ENCODE measurements around the gene A4GNT.
"Not testable (repeated sequence)": the region's sequence is repeated elsewhere in the genome, so short reads cannot be mapped to it uniquely, and the experiment has no call there.

A4GNT gene

DNA sequence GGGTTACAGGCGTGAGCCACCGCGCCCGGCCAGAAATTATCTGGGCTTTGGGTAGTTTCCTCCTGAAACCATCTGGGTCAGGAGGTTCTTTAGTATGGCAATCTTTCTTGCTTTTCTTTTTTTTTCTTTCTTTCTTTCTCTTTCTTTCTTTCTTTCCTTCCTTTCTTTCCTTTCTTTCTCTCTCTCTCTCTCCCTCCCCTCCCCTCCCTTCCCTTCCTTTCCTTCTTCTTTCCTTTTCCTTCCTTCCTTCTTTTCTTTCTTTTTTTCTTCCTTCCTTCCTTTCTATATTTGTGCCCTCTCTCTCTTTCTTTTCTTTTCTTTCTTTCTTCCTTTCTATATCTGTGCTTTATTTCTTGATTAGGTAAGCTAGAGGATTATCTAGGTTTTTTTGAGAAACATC, 25.6 kb upstream of the A4GNT start:
- TF ChIP-seq, protein P1, sequence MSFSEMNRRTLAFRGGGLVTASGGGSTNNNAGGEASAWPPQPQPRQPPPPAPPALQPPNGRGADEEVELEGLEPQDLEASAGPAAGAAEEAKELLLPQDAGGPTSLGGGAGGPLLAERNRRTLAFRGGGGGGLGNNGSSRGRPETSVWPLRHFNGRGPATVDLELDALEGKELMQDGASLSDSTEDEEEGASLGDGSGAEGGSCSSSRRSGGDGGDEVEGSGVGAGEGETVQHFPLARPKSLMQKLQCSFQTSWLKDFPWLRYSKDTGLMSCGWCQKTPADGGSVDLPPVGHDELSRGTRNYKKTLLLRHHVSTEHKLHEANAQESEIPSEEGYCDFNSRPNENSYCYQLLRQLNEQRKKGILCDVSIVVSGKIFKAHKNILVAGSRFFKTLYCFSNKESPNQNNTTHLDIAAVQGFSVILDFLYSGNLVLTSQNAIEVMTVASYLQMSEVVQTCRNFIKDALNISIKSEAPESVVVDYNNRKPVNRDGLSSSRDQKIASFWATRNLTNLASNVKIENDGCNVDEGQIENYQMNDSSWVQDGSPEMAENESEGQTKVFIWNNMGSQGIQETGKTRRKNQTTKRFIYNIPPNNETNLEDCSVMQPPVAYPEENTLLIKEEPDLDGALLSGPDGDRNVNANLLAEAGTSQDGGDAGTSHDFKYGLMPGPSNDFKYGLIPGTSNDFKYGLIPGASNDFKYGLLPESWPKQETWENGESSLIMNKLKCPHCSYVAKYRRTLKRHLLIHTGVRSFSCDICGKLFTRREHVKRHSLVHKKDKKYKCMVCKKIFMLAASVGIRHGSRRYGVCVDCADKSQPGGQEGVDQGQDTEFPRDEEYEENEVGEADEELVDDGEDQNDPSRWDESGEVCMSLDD (tag by site-specific recombination; IDR thresholded peaks at IDR 0.05), result no peak
- no peak for TF ChIP-seq KLF1 (tag by site-specific recombination; IDR thresholded peaks at IDR 0.05)
- no peak for TF ChIP-seq ZNF596 (tag by site-specific recombination; IDR thresholded peaks at IDR 0.05)
- TF ChIP-seq, protein P2, sequence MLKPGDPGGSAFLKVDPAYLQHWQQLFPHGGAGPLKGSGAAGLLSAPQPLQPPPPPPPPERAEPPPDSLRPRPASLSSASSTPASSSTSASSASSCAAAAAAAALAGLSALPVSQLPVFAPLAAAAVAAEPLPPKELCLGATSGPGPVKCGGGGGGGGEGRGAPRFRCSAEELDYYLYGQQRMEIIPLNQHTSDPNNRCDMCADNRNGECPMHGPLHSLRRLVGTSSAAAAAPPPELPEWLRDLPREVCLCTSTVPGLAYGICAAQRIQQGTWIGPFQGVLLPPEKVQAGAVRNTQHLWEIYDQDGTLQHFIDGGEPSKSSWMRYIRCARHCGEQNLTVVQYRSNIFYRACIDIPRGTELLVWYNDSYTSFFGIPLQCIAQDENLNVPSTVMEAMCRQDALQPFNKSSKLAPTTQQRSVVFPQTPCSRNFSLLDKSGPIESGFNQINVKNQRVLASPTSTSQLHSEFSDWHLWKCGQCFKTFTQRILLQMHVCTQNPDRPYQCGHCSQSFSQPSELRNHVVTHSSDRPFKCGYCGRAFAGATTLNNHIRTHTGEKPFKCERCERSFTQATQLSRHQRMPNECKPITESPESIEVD (tag by site-specific recombination; IDR thresholded peaks at IDR 0.05), result no peak
- TF ChIP-seq ZNF366 (tag by site-specific recombination; conservative IDR thresholded peaks at IDR 0.05), result peak; percentile 81
- no peak for TF ChIP-seq ZNF561 (tag by site-specific recombination; IDR thresholded peaks at IDR 0.05; ENCODE audit: borderline replicate concordance)
- TF ChIP-seq ZNF155 (tag by site-specific recombination; IDR thresholded peaks at IDR 0.05), result no peak
- TF ChIP-seq ZNF621 (tag by site-specific recombination; IDR thresholded peaks at IDR 0.05), result no peak
- Histone ChIP-seq H3K27ac (ENCODE audit: extremely low read depth, low read depth, low read length) (no peak overlapping the region), H3K4me1 (ENCODE audit: control insufficient read depth, insufficient read depth, low read length) (no peaks in the 10 kb centered on the region), H3K4me3 (ENCODE audit: low read depth, low read length) (no peak overlapping the region), H3K9me3 (ENCODE audit: control insufficient read depth, insufficient read depth, low read depth, low read length) (no peaks in the 10 kb centered on the region), H3K36me3 (ENCODE audit: control insufficient read depth in 2 of 2, insufficient read depth in 1 of 2, low read length in 2 of 2) (peaks cover 15 to 19% of the 10 kb centered on the region in 2 experiments)
- POLR2A ChIA-PET, result no interaction called here
- CTCF ChIA-PET, result no interaction called here

DNA sequence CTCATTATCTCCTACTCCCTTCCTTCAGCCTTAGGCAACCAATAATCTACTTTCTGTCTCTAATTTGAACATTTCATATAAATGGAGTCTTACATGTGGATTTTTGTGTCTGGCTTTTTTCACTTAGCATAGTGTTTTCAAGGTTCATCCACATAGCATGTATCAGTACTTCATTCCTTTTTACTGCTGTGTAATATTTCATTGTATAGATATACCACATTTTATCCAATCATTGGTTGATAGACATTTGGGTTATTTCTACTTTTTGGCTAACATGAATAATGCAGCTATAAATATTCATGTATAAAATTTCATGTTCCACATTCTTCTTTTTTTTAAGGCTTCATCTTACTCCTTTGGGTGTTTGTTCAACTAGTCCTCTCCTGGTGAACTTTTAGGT, 22.3 kb upstream of the A4GNT start:
- POLR2A ChIA-PET, result interaction anchor here (0.6 kb wide), 1 partner anchor 39 kb away, joined by 3 read pairs; no protein-coding TSS in a partner anchor
- CTCF ChIA-PET, result no interaction called here
- H3K9me3 ChIP-seq (ENCODE audit: control insufficient read depth, insufficient read depth, low read depth, low read length), result no peaks in the 10 kb centered on the region
- no peak overlapping the region for H3K4me3 ChIP-seq (ENCODE audit: low read depth, low read length)
- H3K36me3 ChIP-seq (ENCODE audit: control insufficient read depth in 2 of 2, insufficient read depth in 1 of 2, low read length in 2 of 2), result no peaks in the 10 kb centered on the region; a peak in 1 of 3 replicates
- H3K27ac ChIP-seq (ENCODE audit: extremely low read depth, low read depth, low read length), result no peak overlapping the region
- TF ChIP-seq ZNF621 (tag by site-specific recombination; IDR thresholded peaks at IDR 0.05) (no peak), ZNF146 (tag by site-specific recombination; IDR thresholded peaks at IDR 0.05) (peak; percentile 58)
- H3K4me1 ChIP-seq (ENCODE audit: control insufficient read depth, insufficient read depth, low read length), result no peaks in the 10 kb centered on the region

DNA sequence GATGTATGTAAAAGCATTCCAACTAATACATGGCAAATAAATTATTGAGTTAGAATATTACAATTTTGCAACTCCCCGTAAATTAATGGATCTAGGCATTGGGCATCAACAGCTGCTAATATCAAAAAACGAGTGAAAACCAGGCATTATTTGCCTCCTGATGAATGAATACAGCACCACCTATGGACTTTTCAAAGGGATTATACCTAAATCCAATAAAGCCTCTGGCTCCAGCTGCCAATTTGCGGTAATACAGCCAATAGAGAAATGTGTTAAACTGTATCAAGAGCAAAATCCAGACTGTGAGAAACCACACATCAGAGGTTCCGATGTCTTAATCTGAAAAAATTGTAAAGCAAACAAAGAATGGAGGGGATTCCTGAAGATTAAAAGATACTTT, 16.3 kb upstream of the A4GNT start:
- Histone ChIP-seq H3K9me3 (ENCODE audit: control insufficient read depth, insufficient read depth, low read depth, low read length) (no peaks in the 10 kb centered on the region), H3K4me1 (ENCODE audit: control insufficient read depth, insufficient read depth, low read length) (no peaks in the 10 kb centered on the region), H3K36me3 (ENCODE audit: control insufficient read depth in 2 of 2, insufficient read depth in 1 of 2, low read length in 2 of 2) (no peaks in the 10 kb centered on the region), H3K27ac (ENCODE audit: extremely low read depth, low read depth, low read length) (no peak overlapping the region), H3K4me3 (ENCODE audit: low read depth, low read length) (no peak overlapping the region)
- ChIA-PET CTCF (interaction anchor here (1.4 to 1.7 kb wide), 2 partner anchors 33 to 79 kb away, joined by 3 to 5 read pairs; partner anchors contain the start of gene DZIP1L), POLR2A (no interaction called here)
- no peak for TF ChIP-seq ZNF366 (tag by site-specific recombination; conservative IDR thresholded peaks at IDR 0.05)
- TF ChIP-seq, protein P3, sequence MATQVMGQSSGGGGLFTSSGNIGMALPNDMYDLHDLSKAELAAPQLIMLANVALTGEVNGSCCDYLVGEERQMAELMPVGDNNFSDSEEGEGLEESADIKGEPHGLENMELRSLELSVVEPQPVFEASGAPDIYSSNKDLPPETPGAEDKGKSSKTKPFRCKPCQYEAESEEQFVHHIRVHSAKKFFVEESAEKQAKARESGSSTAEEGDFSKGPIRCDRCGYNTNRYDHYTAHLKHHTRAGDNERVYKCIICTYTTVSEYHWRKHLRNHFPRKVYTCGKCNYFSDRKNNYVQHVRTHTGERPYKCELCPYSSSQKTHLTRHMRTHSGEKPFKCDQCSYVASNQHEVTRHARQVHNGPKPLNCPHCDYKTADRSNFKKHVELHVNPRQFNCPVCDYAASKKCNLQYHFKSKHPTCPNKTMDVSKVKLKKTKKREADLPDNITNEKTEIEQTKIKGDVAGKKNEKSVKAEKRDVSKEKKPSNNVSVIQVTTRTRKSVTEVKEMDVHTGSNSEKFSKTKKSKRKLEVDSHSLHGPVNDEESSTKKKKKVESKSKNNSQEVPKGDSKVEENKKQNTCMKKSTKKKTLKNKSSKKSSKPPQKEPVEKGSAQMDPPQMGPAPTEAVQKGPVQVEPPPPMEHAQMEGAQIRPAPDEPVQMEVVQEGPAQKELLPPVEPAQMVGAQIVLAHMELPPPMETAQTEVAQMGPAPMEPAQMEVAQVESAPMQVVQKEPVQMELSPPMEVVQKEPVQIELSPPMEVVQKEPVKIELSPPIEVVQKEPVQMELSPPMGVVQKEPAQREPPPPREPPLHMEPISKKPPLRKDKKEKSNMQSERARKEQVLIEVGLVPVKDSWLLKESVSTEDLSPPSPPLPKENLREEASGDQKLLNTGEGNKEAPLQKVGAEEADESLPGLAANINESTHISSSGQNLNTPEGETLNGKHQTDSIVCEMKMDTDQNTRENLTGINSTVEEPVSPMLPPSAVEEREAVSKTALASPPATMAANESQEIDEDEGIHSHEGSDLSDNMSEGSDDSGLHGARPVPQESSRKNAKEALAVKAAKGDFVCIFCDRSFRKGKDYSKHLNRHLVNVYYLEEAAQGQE (tag by site-specific recombination; IDR thresholded peaks at IDR 0.05), result no peak
- TF ChIP-seq, protein P4, sequence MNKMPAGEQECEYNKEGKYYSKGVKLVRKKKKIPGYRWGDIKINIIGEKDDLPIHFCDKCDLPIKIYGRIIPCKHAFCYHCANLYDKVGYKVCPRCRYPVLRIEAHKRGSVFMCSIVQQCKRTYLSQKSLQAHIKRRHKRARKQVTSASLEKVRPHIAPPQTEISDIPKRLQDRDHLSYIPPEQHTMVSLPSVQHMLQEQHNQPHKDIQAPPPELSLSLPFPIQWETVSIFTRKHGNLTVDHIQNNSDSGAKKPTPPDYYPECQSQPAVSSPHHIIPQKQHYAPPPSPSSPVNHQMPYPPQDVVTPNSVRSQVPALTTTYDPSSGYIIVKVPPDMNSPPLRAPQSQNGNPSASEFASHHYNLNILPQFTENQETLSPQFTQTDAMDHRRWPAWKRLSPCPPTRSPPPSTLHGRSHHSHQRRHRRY (tag by site-specific recombination; IDR thresholded peaks at IDR 0.05), result no peak
- no peak for TF ChIP-seq SALL2 (tag by site-specific recombination; IDR thresholded peaks at IDR 0.05; ENCODE audit: borderline replicate concordance)
- TF ChIP-seq BCL11A (tag by site-specific recombination; IDR thresholded peaks at IDR 0.05; ENCODE audit: low read depth), result no peak
- no peak for TF ChIP-seq ZNF530 (tag by site-specific recombination; IDR thresholded peaks at IDR 0.05; ENCODE audit: low read depth)
- TF ChIP-seq ZNF768 (tag by site-specific recombination; IDR thresholded peaks at IDR 0.05), result no peak
- TF ChIP-seq ZSCAN23 (tag by site-specific recombination; IDR thresholded peaks at IDR 0.05), result no peak

DNA sequence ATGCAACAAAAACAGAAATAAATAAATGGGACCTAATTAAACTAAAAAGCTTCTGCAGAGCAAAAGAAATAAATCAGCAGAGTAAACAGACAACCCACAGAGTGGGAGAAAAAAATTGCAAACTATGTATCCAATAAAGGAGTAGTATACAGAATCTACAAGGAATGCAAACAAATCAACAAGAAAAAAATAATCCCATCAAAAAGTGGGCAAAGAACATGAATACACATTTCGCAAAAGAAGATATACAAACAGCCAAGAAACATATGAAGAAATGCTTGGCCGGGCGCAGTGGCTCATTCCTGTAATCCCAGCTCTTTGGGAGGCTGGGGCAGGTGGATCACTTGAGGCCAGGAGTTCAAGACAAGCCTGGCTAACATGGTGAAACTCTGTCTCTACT, 10.0 kb upstream of the A4GNT start:
- CTCF ChIA-PET, result interaction anchor here (0.6 kb wide), 1 partner anchor 1729 kb away, joined by 3 read pairs; no protein-coding TSS in a partner anchor
- POLR2A ChIA-PET; H3K4me3 ChIP-seq (ENCODE audit: low read depth, low read length); H3K27ac ChIP-seq (ENCODE audit: extremely low read depth, low read depth, low read length); H3K36me3 ChIP-seq (ENCODE audit: control insufficient read depth in 2 of 2, insufficient read depth in 1 of 2, low read length in 2 of 2); H3K4me1 ChIP-seq (ENCODE audit: control insufficient read depth, insufficient read depth, low read length); H3K9me3 ChIP-seq (ENCODE audit: control insufficient read depth, insufficient read depth, low read depth, low read length): not testable (repeated sequence)
